ENCODE results near the gene MYO5B.

- TF ChIP-seq CTCF (IDR thresholded peaks at IDR 0.05) (no peak), POLR2A (IDR thresholded peaks at IDR 0.05) (no peak)
Measured at GRCh38 chr18:50189160-50189559, 5.8 kb downstream of the MYO5B start.
